ENCODE measurements around the gene MACROH2A2. TPM values are rescaled to one million over a fixed set of nuclear protein-coding genes. Genes with fewer than 3 reads are reported as not detected.

MACROH2A2 gene
- total RNA-seq, 3 donors from 2014 or later = 7.3 to 13.6 (median 8.7) TPM

- DNase-seq (peak; percentile 18 to 44 (median 40)), ATAC-seq (peak; percentile 66)
- Histone ChIP-seq H3K4me1 (ENCODE audit: low read depth) (peaks cover 7% of the 10 kb centered on the region), H3K9me3 (no peaks in the 10 kb centered on the region), H3K36me3 (ENCODE audit: low read depth) (no peaks in the 10 kb centered on the region), H3K4me3 (peak overlapping the region; percentile 37)
- no peak for TF ChIP-seq CTCF (IDR thresholded peaks at IDR 0.05)
- intact Hi-C loops (cut with DNase I, micrococcal nuclease) = no loop called here
These were observed 683 bp downstream of the MACROH2A2 start for GRCh38 chr10:70053218-70053840.

GRCh38 chr10:70053841-70054288 lies 1.2 kb downstream of the MACROH2A2 start:
- no peak for TF ChIP-seq CTCF (IDR thresholded peaks at IDR 0.05)
- H3K36me3 ChIP-seq (ENCODE audit: low read depth) = no peaks in the 10 kb centered on the region
- intact Hi-C loops (cut with DNase I, micrococcal nuclease) = no loop called here
- ATAC-seq (peak; percentile 55), DNase-seq (peak; percentile 35 to 57 (median 49))
- H3K9me3 ChIP-seq = no peaks in the 10 kb centered on the region
- peaks cover 7% of the 10 kb centered on the region for H3K4me1 ChIP-seq (ENCODE audit: low read depth)
- H3K4me3 ChIP-seq = peak overlapping the region; percentile 37

GRCh38 chr10:70054902-70055301 lies 2.3 kb downstream of the MACROH2A2 start:
- TF ChIP-seq CTCF (IDR thresholded peaks at IDR 0.05) = no peak
- Histone ChIP-seq H3K4me1 (ENCODE audit: low read depth) (peaks cover 7% of the 10 kb centered on the region), H3K36me3 (ENCODE audit: low read depth) (no peaks in the 10 kb centered on the region), H3K4me3 (no peak overlapping the region), H3K9me3 (no peaks in the 10 kb centered on the region)
- DNase-seq (no peak), ATAC-seq (no peak)
- intact Hi-C loops (cut with DNase I, micrococcal nuclease) = no loop called here

GRCh38 chr10:70055550-70055949 lies 2.9 kb downstream of the MACROH2A2 start:
- DNase-seq (no peak), ATAC-seq (no peak)
- intact Hi-C loops (cut with DNase I, micrococcal nuclease) = no loop called here
- H3K36me3 ChIP-seq (ENCODE audit: low read depth) = no peaks in the 10 kb centered on the region
- peaks cover 7% of the 10 kb centered on the region for H3K4me1 ChIP-seq (ENCODE audit: low read depth)
- no peak overlapping the region for H3K4me3 ChIP-seq
- no peak for TF ChIP-seq CTCF (IDR thresholded peaks at IDR 0.05)
- H3K9me3 ChIP-seq = no peaks in the 10 kb centered on the region

- no peak for ATAC-seq
- DNase-seq = no peak
- H3K4me3 ChIP-seq = no peak overlapping the region
- H3K4me1 ChIP-seq (ENCODE audit: low read depth) = peaks cover 1% of the 10 kb centered on the region
- no peak for TF ChIP-seq CTCF (IDR thresholded peaks at IDR 0.05)
- no peaks in the 10 kb centered on the region for H3K9me3 ChIP-seq
- H3K36me3 ChIP-seq (ENCODE audit: low read depth) = no peaks in the 10 kb centered on the region
- intact Hi-C loops (cut with DNase I, micrococcal nuclease) = no loop called here
These were observed 4.7 kb downstream of the MACROH2A2 start for GRCh38 chr10:70057306-70057705.

Measured in mucosa of descending colon (tissue), 3 donors.